Activated CD4-positive, alpha-beta T cell treated with anti-CD3 and anti-CD28 coated beads, Interleukin-2, amount 10 ng/mL, durations not matched to agents 24 days and 14 days (primary cell): ENCODE results near the gene ADAMTSL1. TPM values are rescaled to one million over a fixed set of nuclear protein-coding genes. Genes with fewer than 3 reads are reported as not detected.

Experiments
- DNase-seq: peaks from one replicate; pipeline ENCODE4 v3.0.0; 2022
- H3K27ac Mint-ChIP-seq: one replicate; pipeline ENCODE4 v1.8.0; 2022; ENCODE audit warnings: mild to moderate bottlenecking, mixed read lengths
- H3K27me3 Mint-ChIP-seq: one replicate; pipeline ENCODE4 v1.8.0; 2022; ENCODE audit warnings: mixed read lengths
- H3K36me3 Mint-ChIP-seq: one replicate; pipeline ENCODE4 v1.8.0; 2022; ENCODE audit warnings: low read depth, mild to moderate bottlenecking, mixed read lengths
- H3K4me1 Mint-ChIP-seq: one replicate; pipeline ENCODE4 v1.8.0; 2021; ENCODE audit warnings: mixed read lengths
- H3K4me3 Mint-ChIP-seq: one replicate; pipeline ENCODE4 v1.8.0; 2022; ENCODE audit warnings: mild to moderate bottlenecking, moderate library complexity, mixed read lengths
- H3K9me3 Mint-ChIP-seq: one replicate; pipeline ENCODE4 v1.8.0; 2021; ENCODE audit warnings: mixed read lengths
- intact Hi-C: fragments of 100-400 bp; cut with micrococcal nuclease; formaldehyde crosslinking; loops from one replicate; pipeline ENCODE4 v1.15.1; 2023
- total RNA-seq: library from RNA; stranded (reverse); gene quantifications from 2 replicates; pipeline ENCODE4 v1.2.3, GENCODE V29; 2022

Gene ADAMTSL1
- total RNA-seq, 1 donor from 2014 or later = not detected

DNA sequence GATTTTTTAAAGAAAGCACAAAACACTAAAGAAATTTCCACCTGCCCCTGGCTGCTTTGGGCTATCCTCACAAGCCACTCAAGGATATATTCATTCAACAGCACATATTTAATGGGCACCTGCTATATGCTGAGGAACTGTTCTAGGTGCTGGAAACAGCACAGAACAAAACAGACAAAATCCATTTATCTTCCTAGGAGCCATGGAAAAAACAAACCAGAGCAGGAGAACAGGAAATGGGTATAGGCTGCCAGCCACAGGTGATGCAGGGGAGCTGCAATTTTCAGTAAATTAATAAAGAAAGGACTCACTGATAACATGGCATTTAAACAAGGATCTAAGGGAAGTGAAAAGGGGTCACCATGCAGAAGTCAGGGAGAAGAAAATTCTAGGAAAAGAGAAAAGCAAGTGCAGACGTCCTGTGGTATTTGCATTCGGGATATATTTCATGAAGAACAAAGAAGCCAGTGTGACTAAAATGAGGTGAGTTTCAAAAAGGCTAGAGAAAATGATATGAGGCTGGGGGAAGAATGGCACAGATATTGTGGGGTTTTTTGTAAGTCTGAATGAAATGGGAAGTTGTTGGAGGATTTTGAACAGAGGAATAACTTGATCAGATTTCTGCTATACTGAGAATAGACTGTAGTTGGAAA is 152.2 kb downstream of the ADAMTSL1 start:
- Mint-ChIP-seq H3K36me3 (no peaks in the 10 kb centered on the region), H3K4me1 (no peaks in the 10 kb centered on the region), H3K27me3 (no peaks in the 10 kb centered on the region), H3K4me3 (no peak overlapping the region), H3K9me3 (no peaks in the 10 kb centered on the region), H3K27ac (no peak overlapping the region)
- no peak for DNase-seq
- intact Hi-C loops = no loop called here

DNA sequence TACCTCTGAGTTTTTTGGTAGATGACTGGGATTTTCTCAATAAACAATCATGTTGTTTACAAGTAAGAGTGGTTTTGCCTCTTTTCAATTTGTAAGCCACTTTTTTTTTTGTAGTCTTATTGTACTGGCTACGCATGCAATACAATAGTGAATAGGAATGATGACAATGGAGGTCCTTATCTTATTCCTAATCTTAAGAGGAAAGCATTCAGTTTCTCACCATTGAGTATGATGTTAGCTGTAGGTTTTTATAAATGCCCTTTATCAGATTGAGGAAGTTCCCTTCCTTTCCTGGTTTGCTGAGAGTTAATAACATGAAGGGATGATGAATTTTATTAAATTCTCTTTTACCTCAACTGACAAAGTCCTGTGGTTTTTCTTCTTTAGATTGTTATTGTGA is 155.2 kb downstream of the ADAMTSL1 start:
- Mint-ChIP-seq H3K9me3 (no peaks in the 10 kb centered on the region), H3K4me1 (no peaks in the 10 kb centered on the region), H3K36me3 (no peaks in the 10 kb centered on the region), H3K4me3 (no peak overlapping the region), H3K27ac (no peak overlapping the region), H3K27me3 (no peaks in the 10 kb centered on the region)
- intact Hi-C loops = no loop called here
- DNase-seq = no peak

DNA sequence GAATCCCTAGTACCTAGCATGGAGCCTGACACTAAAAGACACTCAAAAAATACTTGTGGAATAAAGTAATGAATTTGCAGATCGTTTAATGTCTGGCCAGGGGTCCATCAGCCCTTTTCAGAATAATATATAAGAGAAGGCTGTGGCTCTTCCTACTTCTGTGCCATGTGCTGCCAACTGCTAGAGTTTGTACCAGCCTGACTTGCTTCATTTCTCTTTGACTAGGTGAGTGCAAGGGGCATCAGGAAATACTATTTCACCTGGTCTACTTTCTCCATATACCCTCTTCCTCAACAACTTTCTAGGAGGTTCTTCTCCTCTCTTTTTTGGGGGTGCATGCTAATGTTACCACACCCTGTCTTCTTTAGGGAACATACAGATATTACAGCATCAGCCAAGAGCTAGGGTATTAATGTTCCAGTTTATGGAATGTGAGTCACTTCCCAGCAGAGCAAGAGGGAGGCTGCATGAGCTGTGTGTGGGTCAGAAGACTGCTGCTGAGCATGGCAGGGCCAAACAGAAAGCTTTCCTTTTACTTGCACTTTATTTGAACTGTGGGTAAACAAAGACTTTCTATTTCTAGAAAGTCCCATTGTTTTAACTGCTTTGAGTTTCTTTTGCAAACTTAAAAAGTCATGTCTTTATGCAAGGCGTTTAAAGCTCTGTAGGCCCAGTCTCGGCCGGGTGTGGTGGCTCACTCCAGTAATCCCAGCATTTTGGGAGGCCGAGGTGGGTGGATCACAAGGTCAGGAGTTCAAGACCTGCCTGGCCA is 158.9 kb downstream of the ADAMTSL1 start:
- no peak for DNase-seq
- Mint-ChIP-seq H3K27ac (no peak overlapping the region), H3K27me3 (no peaks in the 10 kb centered on the region), H3K4me1 (no peaks in the 10 kb centered on the region), H3K4me3 (no peak overlapping the region), H3K36me3 (no peaks in the 10 kb centered on the region), H3K9me3 (no peaks in the 10 kb centered on the region)
- intact Hi-C loops = no loop called here

GRCh38 chr9:18636781-18637180 is 162.8 kb downstream of the ADAMTSL1 start:
- no peak for DNase-seq
- H3K4me3 Mint-ChIP-seq = no peak overlapping the region
- no peaks in the 10 kb centered on the region for H3K27me3 Mint-ChIP-seq
- no peaks in the 10 kb centered on the region for H3K4me1 Mint-ChIP-seq
- no peak overlapping the region for H3K27ac Mint-ChIP-seq
- no peaks in the 10 kb centered on the region for H3K36me3 Mint-ChIP-seq
- H3K9me3 Mint-ChIP-seq = no peaks in the 10 kb centered on the region
- intact Hi-C loops = no loop called here

DNA sequence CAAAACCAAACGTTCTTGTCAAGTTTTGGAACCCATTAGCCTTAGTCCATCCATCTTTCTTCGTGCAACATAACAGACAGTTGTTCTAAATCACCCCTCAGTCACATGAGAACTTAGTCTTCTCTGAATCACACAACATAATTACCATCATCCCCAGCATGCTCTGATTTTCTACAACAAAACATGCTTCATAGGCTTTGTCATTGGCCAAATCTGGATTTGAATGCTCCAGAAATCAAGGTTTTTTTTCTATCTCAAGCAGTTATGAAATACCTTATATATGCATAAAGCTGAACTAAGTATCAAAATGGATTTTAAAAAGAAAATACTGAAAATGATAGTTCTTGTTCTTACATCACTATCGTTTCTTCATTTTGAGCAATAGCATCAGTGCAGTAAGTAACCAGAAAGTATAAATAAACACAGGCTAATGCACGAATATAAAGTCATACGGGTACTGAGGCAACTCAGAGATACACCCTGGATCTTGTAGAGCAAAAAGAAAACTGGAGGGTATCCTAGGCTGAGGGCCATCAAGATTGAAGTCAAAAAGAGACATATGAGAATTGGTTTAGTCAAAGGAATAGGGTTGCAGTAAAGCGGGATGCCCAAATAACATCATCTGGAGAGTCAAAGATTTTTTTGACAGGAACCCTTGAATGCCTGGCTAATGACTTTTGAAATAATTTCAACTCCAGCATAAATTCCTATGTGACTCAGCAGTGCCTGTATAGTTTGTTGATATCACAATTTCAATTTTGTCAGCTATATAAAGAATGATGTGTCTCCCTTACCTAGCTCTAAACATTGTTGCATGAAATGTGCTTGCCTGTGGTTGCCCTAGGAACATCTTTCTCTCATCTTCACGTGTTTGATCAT is 164.7 kb downstream of the ADAMTSL1 start:
- Mint-ChIP-seq H3K27ac (no peak overlapping the region), H3K4me1 (no peaks in the 10 kb centered on the region), H3K9me3 (no peaks in the 10 kb centered on the region), H3K4me3 (no peak overlapping the region), H3K36me3 (no peaks in the 10 kb centered on the region), H3K27me3 (no peaks in the 10 kb centered on the region)
- no peak for DNase-seq
- intact Hi-C loops = no loop called here

GRCh38 chr9:18639911-18640310 is 166.0 kb downstream of the ADAMTSL1 start:
- Mint-ChIP-seq H3K27ac (no peak overlapping the region), H3K4me3 (no peak overlapping the region), H3K9me3 (no peaks in the 10 kb centered on the region), H3K27me3 (no peaks in the 10 kb centered on the region), H3K36me3 (no peaks in the 10 kb centered on the region), H3K4me1 (no peaks in the 10 kb centered on the region)
- intact Hi-C loops = no loop called here
- DNase-seq = no peak

DNA sequence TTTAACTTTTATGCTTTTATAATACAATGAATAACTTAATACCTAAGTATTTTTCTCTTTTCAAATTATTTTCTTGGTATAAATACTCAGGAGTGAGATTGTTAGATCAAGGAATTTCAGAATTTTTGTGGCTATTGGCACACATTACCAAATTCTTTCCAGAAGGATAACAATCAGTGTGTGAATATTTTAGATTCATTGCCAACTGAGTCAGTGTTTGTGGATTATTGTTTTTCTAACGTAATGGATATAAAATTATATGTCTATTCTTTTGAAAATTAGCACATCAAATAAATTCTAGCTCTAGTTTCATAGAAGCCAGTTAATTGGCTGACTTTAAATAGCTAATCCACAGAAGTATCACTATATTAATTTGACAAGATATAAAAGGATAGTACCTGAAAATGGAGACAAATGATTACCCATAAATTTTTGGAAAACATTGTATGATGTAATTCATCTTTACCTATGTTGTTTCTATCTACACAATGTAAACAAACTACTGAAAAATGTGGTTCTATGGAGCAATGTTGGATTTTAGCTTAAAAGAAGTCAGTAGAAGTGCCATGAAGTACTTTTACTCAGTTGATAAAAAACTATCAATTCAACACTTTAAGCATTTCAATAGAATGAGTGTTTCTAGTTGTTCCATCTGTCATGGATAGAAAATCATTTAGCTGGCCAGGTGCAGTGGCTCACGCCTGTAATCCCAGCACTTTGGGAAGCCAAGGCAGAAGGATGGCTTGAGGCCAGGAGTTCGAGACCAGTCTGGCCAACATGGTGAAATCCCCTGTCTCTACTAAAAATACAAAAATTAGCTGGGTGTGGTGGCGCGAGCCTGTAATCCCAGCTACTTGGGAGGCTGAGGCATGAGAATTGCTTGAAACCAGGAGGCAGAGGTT is 185.1 kb downstream of the ADAMTSL1 start:
- Mint-ChIP-seq H3K36me3 (no peaks in the 10 kb centered on the region), H3K4me3 (no peak overlapping the region), H3K27me3 (no peaks in the 10 kb centered on the region), H3K9me3 (no peaks in the 10 kb centered on the region), H3K27ac (no peak overlapping the region), H3K4me1 (no peaks in the 10 kb centered on the region)
- intact Hi-C loops = no loop called here
- DNase-seq = no peak

GRCh38 chr9:18660001-18660400 is 186.0 kb downstream of the ADAMTSL1 start:
- Mint-ChIP-seq H3K36me3 (no peaks in the 10 kb centered on the region), H3K27me3 (no peaks in the 10 kb centered on the region), H3K9me3 (no peaks in the 10 kb centered on the region), H3K27ac (no peak overlapping the region), H3K4me3 (no peak overlapping the region), H3K4me1 (no peaks in the 10 kb centered on the region)
- DNase-seq = no peak
- intact Hi-C loops = no loop called here

GRCh38 chr9:18662320-18662719 is 188.4 kb downstream of the ADAMTSL1 start:
- H3K4me1 Mint-ChIP-seq = no peaks in the 10 kb centered on the region
- H3K36me3 Mint-ChIP-seq = no peaks in the 10 kb centered on the region
- intact Hi-C loops = no loop called here
- no peak overlapping the region for H3K4me3 Mint-ChIP-seq
- DNase-seq = no peak
- no peak overlapping the region for H3K27ac Mint-ChIP-seq
- no peaks in the 10 kb centered on the region for H3K9me3 Mint-ChIP-seq
- H3K27me3 Mint-ChIP-seq = no peaks in the 10 kb centered on the region

- Mint-ChIP-seq H3K4me3 (no peak overlapping the region), H3K27ac (no peak overlapping the region), H3K9me3 (no peaks in the 10 kb centered on the region), H3K27me3 (no peaks in the 10 kb centered on the region), H3K4me1 (no peaks in the 10 kb centered on the region), H3K36me3 (no peaks in the 10 kb centered on the region)
- intact Hi-C loops = no loop called here
- DNase-seq = no peak
These were observed 192.0 kb downstream of the ADAMTSL1 start for GRCh38 chr9:18665947-18666346.

DNA sequence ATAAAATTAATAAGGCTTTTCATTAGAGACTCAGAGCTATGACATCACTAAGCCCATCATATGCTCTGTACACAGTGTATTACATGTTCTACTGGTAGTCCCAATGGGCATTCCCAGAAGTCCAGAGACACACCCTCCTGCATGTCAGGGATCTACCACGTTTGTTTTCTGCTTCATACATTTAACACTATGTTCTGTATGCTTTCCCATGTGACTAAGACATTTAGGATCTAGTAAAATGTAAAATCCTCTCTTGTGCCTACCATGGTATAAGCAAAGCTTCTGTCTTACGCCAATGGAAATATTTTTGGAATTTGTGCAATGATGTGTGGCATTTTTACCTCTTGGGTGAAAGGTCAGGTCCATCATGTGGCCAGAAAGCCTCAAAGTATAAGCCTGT is 192.4 kb downstream of the ADAMTSL1 start:
- no peaks in the 10 kb centered on the region for H3K27me3 Mint-ChIP-seq
- no peak for DNase-seq
- no peaks in the 10 kb centered on the region for H3K9me3 Mint-ChIP-seq
- H3K4me1 Mint-ChIP-seq = no peaks in the 10 kb centered on the region
- no peak overlapping the region for H3K4me3 Mint-ChIP-seq
- no peak overlapping the region for H3K27ac Mint-ChIP-seq
- H3K36me3 Mint-ChIP-seq = no peaks in the 10 kb centered on the region
- intact Hi-C loops = no loop called here

DNA sequence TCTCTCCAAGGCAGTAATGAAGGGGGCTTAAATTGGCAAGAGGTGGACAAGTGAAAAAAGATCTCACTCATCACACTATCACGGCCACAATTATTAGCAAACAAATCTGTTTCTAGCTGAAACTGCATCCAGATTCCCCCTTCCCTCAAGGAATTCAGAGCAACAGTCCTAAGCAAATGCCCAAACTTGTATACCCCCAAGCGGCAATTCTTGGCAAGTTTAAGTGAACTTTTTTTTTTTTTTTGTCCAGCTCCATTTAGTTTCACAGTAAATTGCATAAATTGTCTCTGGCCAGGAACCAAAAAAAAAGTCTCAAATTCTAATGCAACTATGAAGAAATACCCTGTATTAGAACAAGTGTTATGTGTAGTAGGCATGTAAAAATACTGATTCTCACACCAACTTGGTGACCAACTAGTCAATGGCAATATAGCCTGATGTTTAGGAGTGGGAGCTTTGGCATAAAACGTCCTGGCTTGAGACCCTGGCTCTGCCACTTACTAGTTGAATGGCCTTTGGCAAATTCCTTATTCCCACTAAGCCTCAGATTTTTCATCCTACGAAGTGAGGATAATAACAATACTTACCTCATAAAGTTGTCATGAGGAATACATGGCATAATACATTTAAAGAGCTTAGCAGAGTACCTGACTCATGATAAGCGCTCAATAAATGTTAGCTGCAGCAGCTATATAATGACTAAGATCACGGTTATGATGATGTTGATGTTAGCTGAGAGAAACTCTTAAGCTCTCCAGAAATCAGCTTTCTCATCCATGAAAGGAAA is 193.2 kb downstream of the ADAMTSL1 start:
- H3K4me1 Mint-ChIP-seq = no peaks in the 10 kb centered on the region
- no peak overlapping the region for H3K4me3 Mint-ChIP-seq
- no peaks in the 10 kb centered on the region for H3K27me3 Mint-ChIP-seq
- intact Hi-C loops = no loop called here
- H3K27ac Mint-ChIP-seq = no peak overlapping the region
- DNase-seq = no peak
- no peaks in the 10 kb centered on the region for H3K36me3 Mint-ChIP-seq
- H3K9me3 Mint-ChIP-seq = no peaks in the 10 kb centered on the region

DNA sequence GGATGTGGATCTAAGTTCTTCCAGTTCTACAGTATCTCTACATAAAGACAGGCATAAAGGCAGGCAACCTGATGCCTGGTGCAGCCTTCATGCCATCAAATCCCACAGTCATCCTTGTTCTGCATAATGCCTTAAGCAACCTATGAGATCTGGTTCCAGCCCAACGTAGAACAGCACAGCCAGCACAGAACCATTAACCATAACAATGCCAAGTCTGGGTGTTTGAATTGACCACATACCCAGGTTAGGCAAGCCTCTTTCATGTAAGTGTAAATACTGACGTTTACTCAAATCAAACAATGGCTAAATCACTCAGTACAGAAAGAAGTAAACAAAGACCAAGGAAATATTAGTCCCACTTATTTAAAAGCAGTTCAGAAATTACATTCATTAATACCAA is 195.0 kb downstream of the ADAMTSL1 start:
- Mint-ChIP-seq H3K36me3 (no peaks in the 10 kb centered on the region), H3K4me1 (no peaks in the 10 kb centered on the region), H3K4me3 (no peak overlapping the region), H3K27me3 (no peaks in the 10 kb centered on the region), H3K27ac (no peak overlapping the region), H3K9me3 (no peaks in the 10 kb centered on the region)
- no peak for DNase-seq
- intact Hi-C loops = no loop called here
